Medulla oblongata (tissue), 1 donor: Measurements from ENCODE around the gene TARS1.

Experiments
- DNase-seq: peaks from one replicate; pipeline ENCODE4 v3.0.0-alpha.2; 2015; ENCODE audit errors: extremely low spot score

Gene TARS1

DNA sequence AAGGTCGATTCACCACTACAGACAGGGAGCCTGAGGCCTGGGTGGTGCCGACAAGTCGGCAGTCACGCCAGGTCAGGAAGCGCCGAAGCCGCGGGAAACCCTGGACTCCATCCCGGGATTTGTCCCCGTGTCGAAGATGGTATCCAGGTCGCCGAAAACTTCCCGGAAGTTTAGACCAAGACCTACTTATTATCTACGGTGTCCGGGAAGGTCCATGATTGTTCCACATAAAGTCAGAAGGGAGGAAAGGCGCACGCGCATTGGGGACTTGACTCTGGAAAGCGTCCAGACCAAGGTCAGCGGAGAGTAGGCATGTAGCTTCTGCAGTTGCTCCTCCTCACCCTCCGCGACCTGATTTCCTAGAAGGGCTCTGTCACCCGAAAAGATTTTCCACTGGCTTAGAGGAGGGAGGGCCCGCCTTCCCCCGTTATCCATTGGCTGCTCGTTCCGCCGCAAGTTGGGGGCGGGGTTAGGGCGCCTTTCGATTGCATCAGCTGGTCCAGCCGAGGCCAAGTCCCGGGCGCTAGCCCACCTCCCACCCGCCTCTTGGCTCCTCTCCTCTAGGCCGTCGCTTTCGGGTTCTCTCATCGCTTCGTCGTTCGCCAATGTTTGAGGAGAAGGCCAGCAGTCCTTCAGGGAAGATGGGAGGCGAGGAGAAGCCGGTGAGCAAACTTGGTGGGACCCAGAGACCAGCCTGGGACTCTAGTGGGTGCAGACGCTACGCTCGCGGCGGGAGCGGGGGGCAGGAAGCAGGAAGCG is at the start of gene TARS1:
TSS of gene TARS1 (plus strand) at position 484 of the 759 bp plus-strand sequence. CDS start at position 606, 122 bp downstream.
- DNase-seq = peak; percentile 100

DNA sequence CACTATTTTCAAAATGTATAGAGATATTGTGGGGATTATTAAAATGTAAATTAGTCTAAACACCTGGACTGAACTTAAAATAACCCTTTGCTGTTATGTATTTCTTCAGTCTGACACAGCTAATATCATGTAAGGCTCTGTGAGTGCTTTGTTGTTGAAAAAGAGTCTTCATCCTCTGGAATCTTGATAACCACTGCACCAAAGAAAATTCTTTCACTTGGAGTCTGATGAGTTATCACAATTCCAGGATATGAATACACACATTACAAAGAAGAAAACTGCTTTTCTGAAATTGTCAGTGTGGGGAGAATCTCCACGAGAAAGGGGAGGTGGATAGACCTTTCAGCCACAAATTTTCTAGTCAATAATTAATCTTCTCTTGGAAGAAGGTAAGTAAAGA is 42.3 kb upstream of the TARS1 start:
- DNase-seq = no peak

DNA sequence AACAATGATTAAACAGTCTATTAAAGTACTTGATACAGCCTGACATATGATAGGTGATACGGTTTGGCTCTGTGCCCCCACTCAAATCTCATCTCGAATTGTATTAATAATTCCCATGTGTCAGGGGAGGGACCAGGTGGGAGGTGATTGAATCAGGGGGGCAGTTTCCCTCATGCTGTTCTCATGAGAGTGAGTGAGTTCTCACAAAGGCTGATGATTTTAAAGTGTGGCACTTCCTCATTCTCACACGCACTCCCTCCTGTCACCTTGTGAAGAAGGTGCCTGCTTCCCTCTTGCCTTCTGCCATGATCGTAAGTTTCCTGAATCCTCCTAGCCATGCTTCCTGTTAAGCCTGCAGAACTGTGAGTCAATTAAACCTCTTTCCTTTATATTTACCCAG is 40.1 kb upstream of the TARS1 start:
- DNase-seq = no peak

DNA sequence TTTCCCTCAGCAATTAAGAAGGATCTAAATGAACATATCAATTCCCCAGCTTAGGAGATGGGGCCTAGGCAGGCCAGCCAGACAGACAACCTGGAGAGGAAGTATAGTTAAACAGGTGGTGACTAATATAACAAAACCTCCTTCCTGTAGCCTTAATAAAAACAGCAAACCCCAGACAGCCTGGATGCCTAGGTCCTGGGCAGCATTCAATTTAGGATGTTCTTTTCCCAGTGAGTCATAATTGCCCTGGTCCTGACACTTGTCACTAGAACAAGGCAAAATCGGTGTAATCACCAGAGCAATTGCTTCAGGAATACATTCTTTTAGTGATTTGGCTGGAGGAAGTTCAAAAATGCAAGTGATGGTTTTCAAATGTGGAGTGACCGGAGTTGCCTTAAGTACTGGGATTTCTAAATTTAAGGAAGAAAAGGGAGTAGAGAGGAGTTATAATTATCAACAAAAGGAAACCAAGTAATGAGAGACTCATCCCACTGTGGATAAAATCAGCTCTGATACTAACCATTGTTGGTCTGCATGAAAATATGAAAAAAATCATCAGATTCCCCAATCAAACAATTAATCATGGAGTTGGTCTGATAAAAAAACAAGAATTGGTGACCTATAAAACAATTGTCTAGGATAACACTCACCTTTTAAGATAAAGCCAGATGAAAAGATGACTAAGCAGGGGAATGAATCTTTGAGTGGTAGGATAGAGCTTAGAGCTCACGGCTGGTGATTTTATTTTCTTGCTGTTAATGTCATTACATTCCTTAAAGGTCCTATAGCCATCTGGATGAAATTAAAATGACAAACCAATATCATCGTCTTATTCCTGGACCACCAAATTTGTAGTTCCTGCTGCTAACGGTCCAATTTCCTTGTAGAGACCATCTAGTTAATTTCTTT is 39.0 kb upstream of the TARS1 start:
- no peak for DNase-seq

DNA sequence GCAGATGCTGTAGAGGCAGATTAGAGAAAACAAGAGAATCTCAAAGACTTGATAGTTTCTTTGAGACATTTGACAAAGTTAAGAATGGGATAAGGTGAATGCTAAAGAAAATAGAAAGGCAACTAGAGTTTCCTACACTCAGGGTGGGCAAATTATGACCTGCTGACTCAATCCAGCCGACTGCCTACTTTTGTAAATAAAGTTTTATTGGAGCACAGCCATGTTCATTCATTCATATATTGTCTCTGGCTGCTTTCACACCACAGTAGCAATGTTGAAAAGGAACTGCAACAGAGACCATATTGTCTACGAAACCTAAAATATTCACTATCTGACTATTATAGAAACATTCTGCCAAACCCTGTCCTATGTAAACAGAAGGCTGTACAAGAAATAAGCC is 37.6 kb upstream of the TARS1 start:
- no peak for DNase-seq

- peak; percentile 30 for DNase-seq
Measured at GRCh38 chr5:33408816-33409215, 31.9 kb upstream of the TARS1 start.

GRCh38 chr5:33409435-33410170 is 31.2 kb upstream of the TARS1 start:
- peak; percentile 8 for DNase-seq

DNA sequence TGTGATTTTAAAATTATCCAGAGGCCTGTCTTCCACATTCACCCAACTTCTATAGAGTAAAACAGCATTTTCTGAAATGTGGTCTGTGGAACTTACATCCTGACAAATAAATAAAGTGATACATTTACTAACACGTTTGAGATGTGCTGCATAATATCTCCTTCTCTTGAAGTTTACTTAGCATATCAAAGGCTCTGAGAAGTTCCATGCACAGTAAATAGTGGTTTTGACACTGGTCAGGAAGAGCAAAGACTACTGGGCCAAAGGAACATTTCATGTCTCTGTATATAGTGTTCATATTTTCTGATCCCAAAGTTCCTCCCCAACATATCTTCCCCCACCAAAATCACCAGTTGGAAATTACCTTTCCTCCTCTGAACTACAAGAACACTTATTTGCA is 30.5 kb upstream of the TARS1 start:
- DNase-seq = no peak

- no peak for DNase-seq
Measured at GRCh38 chr5:33411498-33411897, 29.3 kb upstream of the TARS1 start.

DNA sequence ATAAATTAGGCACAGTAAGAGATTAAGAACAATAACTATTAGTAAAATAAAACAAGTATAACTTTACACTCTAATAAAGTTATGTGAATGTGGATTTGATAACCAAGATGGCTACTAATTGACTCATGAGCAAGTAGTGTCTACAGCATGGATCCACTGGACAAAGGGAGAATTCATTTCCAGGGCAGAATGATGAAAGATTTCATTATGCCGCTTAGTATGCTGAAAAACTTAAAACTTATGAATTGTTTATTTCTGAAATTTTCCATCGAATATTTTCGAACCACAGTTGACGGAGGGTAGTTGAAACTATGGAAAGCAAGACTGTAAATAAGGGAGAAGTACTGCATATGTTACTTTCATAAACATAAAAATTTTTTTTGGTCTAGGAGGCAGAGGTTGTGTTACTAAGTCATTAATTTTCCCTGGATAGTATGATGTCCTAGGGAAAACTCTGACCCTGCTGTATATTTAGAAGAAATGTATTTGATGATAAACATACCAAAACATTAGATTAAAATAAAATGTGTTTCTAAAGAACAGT is 24.9 kb upstream of the TARS1 start:
- no peak for DNase-seq

GRCh38 chr5:33417632-33418031 is 23.1 kb upstream of the TARS1 start:
- DNase-seq = no peak

GRCh38 chr5:33420946-33421345 is 19.8 kb upstream of the TARS1 start:
- no peak for DNase-seq

GRCh38 chr5:33422191-33422590 is 18.6 kb upstream of the TARS1 start:
- DNase-seq = no peak

DNA sequence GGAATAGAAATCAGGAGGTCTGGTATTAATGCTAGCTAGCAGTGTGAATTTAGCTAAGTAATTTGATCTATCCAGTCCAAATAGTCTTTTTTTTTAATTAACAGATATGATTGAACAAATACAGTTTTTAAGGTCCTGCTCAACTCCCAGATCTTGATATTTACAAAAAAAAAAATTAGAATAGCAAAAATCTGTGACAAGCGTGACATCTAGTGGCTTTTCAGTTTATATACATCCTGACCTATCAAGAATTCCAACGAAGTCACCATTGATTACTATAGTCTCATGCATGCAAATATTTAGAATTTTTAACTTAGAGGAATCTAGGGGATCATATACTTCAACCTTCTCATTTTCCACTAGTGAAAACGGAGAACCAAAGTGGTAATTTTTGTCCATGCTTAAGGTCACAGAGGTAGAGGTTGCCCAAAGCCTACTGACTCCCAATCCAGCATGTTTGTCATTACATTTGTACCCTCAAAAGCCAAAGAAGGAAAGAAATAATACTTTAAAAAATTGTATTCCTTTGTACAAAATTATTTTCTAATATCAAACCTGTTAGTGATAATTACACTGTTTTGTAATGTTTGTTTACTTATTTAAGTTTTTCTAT is 17.6 kb upstream of the TARS1 start:
- DNase-seq = no peak

- no peak for DNase-seq
Measured at GRCh38 chr5:33425314-33425713, 15.5 kb upstream of the TARS1 start.

- no peak for DNase-seq
Measured at GRCh38 chr5:33430983-33431382, 9.8 kb upstream of the TARS1 start.

GRCh38 chr5:33432656-33433055 is 8.1 kb upstream of the TARS1 start:
- no peak for DNase-seq

GRCh38 chr5:33433303-33434240 is 7.2 kb upstream of the TARS1 start:
- no peak for DNase-seq

GRCh38 chr5:33435893-33436490 is 4.8 kb upstream of the TARS1 start:
- peak; percentile 90 for DNase-seq

DNA sequence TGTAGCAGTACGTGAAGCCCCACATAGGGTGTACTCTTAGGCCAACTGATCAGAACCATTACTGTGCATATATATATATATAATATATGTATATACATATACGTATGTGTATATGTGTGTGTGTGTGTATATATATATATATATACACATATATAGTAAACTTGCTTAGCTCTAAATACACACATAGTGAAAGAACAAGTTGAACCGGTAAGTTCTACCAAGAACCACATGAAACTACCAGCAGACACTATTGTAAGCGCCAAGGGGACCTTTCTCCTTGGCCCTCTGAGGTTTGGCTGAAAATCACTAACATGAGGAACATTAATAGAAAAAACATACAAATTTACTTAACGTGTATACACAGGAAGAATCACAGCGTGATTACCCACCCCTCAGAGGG is 1.8 kb upstream of the TARS1 start:
- no peak for DNase-seq
